Liver (tissue), 9 donors: Measurements from ENCODE around the gene P2RY6. TPM values are rescaled to one million over a fixed set of nuclear protein-coding genes. Genes with fewer than 3 reads are reported as not detected.

Experiments
- DNase-seq: peaks from one replicate; pipeline ENCODE4 v3.0.0-alpha.2; 2017; ENCODE audit warnings: low spot score
- H3K27ac ChIP-seq, 2 donors: one replicate each; pipeline ENCODE4 v1.7.0; 2013; ENCODE audit warnings: inconsistent platforms in 2 of 2, low read length in 2 of 2, control low read depth in 1 of 2, low read depth in 1 of 2, mild to moderate bottlenecking in 1 of 2
- H3K27me3 ChIP-seq, 4 donors: one replicate each; pipeline versions ENCODE4 v1.6.1 to v1.7.0; 2013; ENCODE audit warnings: low read length in 3 of 4, inconsistent platforms in 1 of 4, mild to moderate bottlenecking in 1 of 4, moderate library complexity in 1 of 4; ENCODE audit not compliant: control insufficient read depth in 4 of 4, insufficient read depth in 4 of 4
- H3K36me3 ChIP-seq, 4 donors: one replicate each; pipeline versions ENCODE4 v1.6.1 to v1.7.0; 2013; ENCODE audit warnings: low read length in 3 of 4, mild to moderate bottlenecking in 3 of 4, low read depth in 1 of 4, moderate library complexity in 1 of 4; ENCODE audit not compliant: control insufficient read depth in 4 of 4, insufficient read depth in 3 of 4
- H3K4me1 ChIP-seq, 4 donors: one replicate each; pipeline versions ENCODE4 v1.6.1 to v1.7.0; 2013; ENCODE audit warnings: low read length in 3 of 4, mild to moderate bottlenecking in 3 of 4, moderate library complexity in 1 of 4; ENCODE audit not compliant: control insufficient read depth in 4 of 4, insufficient read depth in 4 of 4
- H3K4me3 ChIP-seq, 3 donors: one replicate each; pipeline versions ENCODE4 v1.6.1 to v1.7.0; 2013; ENCODE audit warnings: low read length in 3 of 3, control low read depth in 1 of 3, low read depth in 1 of 3, mild to moderate bottlenecking in 1 of 3
- H3K9ac ChIP-seq, 2 donors: one replicate each; pipeline ENCODE4 v1.7.0; 2013; ENCODE audit warnings: low read length in 2 of 2, mild to moderate bottlenecking in 2 of 2, moderate library complexity in 2 of 2, control low read depth in 1 of 2, low read depth in 1 of 2
- H3K9me3 ChIP-seq, 4 donors: one replicate each; pipeline versions ENCODE4 v1.6.1 to v1.7.0; 2013; ENCODE audit warnings: low read length in 3 of 4; ENCODE audit not compliant: control insufficient read depth in 4 of 4
- ATF3 ChIP-seq: IDR thresholded peaks from 2 replicates; pipeline ENCODE4 v1.6.1; 2016; ENCODE audit warnings: antibody characterized with exemption
- CTCF ChIP-seq: fragments of 150-350 bp; IDR thresholded peaks from 2 replicates; pipeline ENCODE4 v1.5.1; 2017; ENCODE audit warnings: improper control_type of control experiment, low read depth, low read length; ENCODE audit not compliant: missing input control
- EGR1 ChIP-seq, 2 donors: IDR thresholded peaks; 2 replicates each; pipeline ENCODE4 v1.6.1; 2016 to 2018; ENCODE audit warnings: antibody characterized with exemption in 2 of 2, low read depth in 2 of 2
- FOXA1 ChIP-seq: IDR thresholded peaks from 2 replicates; pipeline ENCODE4 v1.6.1; 2016; ENCODE audit warnings: antibody characterized with exemption
- FOXA2 ChIP-seq: IDR thresholded peaks from 2 replicates; pipeline ENCODE4 v1.6.1; 2016; ENCODE audit warnings: antibody characterized with exemption
- GABPA ChIP-seq, 2 donors: IDR thresholded peaks in 1 of 2; conservative IDR thresholded peaks in 1 of 2; 2 replicates each; pipeline ENCODE4 v1.6.1; 2016; ENCODE audit warnings: antibody characterized with exemption in 2 of 2, mild to moderate bottlenecking in 1 of 2, moderate library complexity in 1 of 2
- HNF4A ChIP-seq, 2 donors: conservative IDR thresholded peaks; 2 replicates each; pipeline ENCODE4 v1.6.1; 2016; ENCODE audit warnings: antibody characterized with exemption in 2 of 2, mild to moderate bottlenecking in 2 of 2
- HNF4G ChIP-seq: IDR thresholded peaks from 2 replicates; pipeline ENCODE4 v1.6.1; 2016; ENCODE audit warnings: antibody characterized with exemption
- JUND ChIP-seq, 2 donors: IDR thresholded peaks; 2 replicates each; pipeline ENCODE4 v1.6.1; 2016; ENCODE audit warnings: antibody characterized with exemption in 2 of 2
- MAX ChIP-seq: IDR thresholded peaks from 2 replicates; pipeline ENCODE4 v1.6.1; 2016; ENCODE audit warnings: antibody characterized with exemption
- NR2F2 ChIP-seq: IDR thresholded peaks from 2 replicates; pipeline ENCODE4 v1.6.1; 2016; ENCODE audit warnings: antibody characterized with exemption
- RAD21 ChIP-seq, 2 donors: IDR thresholded peaks; 2 replicates each; pipeline ENCODE4 v1.6.1; 2016; ENCODE audit warnings: antibody characterized with exemption in 2 of 2, mild to moderate bottlenecking in 2 of 2
- REST ChIP-seq: IDR thresholded peaks from 2 replicates; pipeline ENCODE4 v1.6.1; 2016; ENCODE audit warnings: antibody characterized with exemption, mild to moderate bottlenecking
- RXRA ChIP-seq, 2 donors: IDR thresholded peaks; 2 replicates each; pipeline ENCODE4 v1.6.1; 2017 to 2018; ENCODE audit warnings: antibody characterized with exemption in 2 of 2, mild to moderate bottlenecking in 1 of 2
- SP1 ChIP-seq: IDR thresholded peaks from 2 replicates; pipeline ENCODE4 v1.6.1; 2018; ENCODE audit warnings: antibody characterized with exemption, mild to moderate bottlenecking
- TAF1 ChIP-seq: conservative IDR thresholded peaks from 2 replicates; pipeline ENCODE4 v1.6.1; 2016; ENCODE audit warnings: antibody characterized with exemption, mild to moderate bottlenecking
- WGBS: extraction: QIAGEN DNeasy Blood & Tissue Kit; methylation state at CpG from one replicate; pipeline ENCODE4 v1.1.7; 2013; 5-methylcytosine and 5-hydroxymethylcytosine counted together
- polyA plus RNA-seq, 2 donors: library from polyadenylated mRNA; stranded (reverse) in 1 of 2; unstranded in 1 of 2; fragments of 200-250 nt in 1 of 2; fragments of >200 nt in 1 of 2; fragmentation: Nextera tagmentation in 1 of 2; extraction: Ambion mirVana in 1 of 2; gene quantifications; one replicate each; pipeline versions ENCODE4 v1.2.1 to v1.2.3, GENCODE V29; 2013 to 2015
- total RNA-seq, 2 donors: library from RNA; depleted of rRNA; stranded (reverse); fragments of >200 nt; gene quantifications; one replicate each; pipeline ENCODE4 v1.2.3, GENCODE V29; 2014
- donor health status: healthy.
- donor health status: healthy.
- donor health status: healthy.
- donor health status: healthy.
- donor health status: healthy.

Gene P2RY6
- total and polyA plus RNA-seq, 4 donors, result 0.21 to 1.3 (median 0.78) TPM

GRCh38 chr11:73266646-73267020, 5.5 kb upstream of the P2RY6 start:
- Histone ChIP-seq H3K27me3 (peaks cover 0 to 8% (median 7%) of the 10 kb centered on the region in 4 donors), H3K9me3 (no peaks in the 10 kb centered on the region), H3K9ac (no peak overlapping the region), H3K4me3 (no peak overlapping the region), H3K4me1 (peaks cover 0 to 3% (median 0%) of the 10 kb centered on the region in 4 donors), H3K27ac (no peak overlapping the region), H3K36me3 (no peaks in the 10 kb centered on the region)
- TF ChIP-seq ATF3, result no peak
- TF ChIP-seq RXRA (IDR thresholded peaks at IDR 0.05), result no peak
- TF ChIP-seq NR2F2, result no peak
- no peak for TF ChIP-seq RAD21 (IDR thresholded peaks at IDR 0.05)
- no peak for DNase-seq
- WGBS, result 83% methylated on average over 4 of the region's 4 CpGs

- peaks cover 0 to 8% (median 7%) of the 10 kb centered on the region in 4 donors for H3K27me3 ChIP-seq
- no peaks in the 10 kb centered on the region for H3K9me3 ChIP-seq
- H3K27ac ChIP-seq, result no peak overlapping the region
- peaks cover 0 to 3% (median 0%) of the 10 kb centered on the region in 4 donors for H3K4me1 ChIP-seq
- H3K36me3 ChIP-seq, result no peaks in the 10 kb centered on the region
- H3K9ac ChIP-seq, result no peak overlapping the region
- 77% methylated on average over 3 of the region's 3 CpGs for WGBS
- TF ChIP-seq REST (no peak), EGR1 (IDR thresholded peaks at IDR 0.05; ENCODE audit: low read depth in 2 of 2) (no peak), ATF3 (no peak), RXRA (IDR thresholded peaks at IDR 0.05) (no peak), RAD21 (IDR thresholded peaks at IDR 0.05) (no peak), NR2F2 (no peak), CTCF (no peak), MAX (no peak), GABPA (IDR thresholded peaks at IDR 0.05 in 1 of 2, conservative IDR thresholded peaks at IDR 0.05 in 1 of 2) (no peak), FOXA1 (no peak), HNF4A (conservative IDR thresholded peaks at IDR 0.05) (no peak), FOXA2 (no peak), TAF1 (no peak), HNF4G (no peak), SP1 (no peak), JUND (IDR thresholded peaks at IDR 0.05) (no peak)
- H3K4me3 ChIP-seq, result no peak overlapping the region
- no peak for DNase-seq
Measured at GRCh38 chr11:73267122-73267846, 4.9 kb upstream of the P2RY6 start.
